Progenitor cell of endocrine pancreas (in vitro differentiated cells): ENCODE results near the gene UBE2L5. TPM values are rescaled to one million over a fixed set of nuclear protein-coding genes. Genes with fewer than 3 reads are reported as not detected.

ENCODE experiments used
- DNase-seq: peaks from one replicate; pipeline ENCODE4 v3.0.0; 2021; ENCODE audit warnings: low spot score; ENCODE audit not compliant: unreplicated experiment
- H3K27ac Mint-ChIP-seq: 2 replicates; pipeline ENCODE4 v1.8.0; 2021; ENCODE audit warnings: mild to moderate bottlenecking, moderate library complexity, mixed read lengths
- H3K27me3 Mint-ChIP-seq: 2 replicates; pipeline ENCODE4 v1.8.0; 2021; ENCODE audit warnings: mixed read lengths
- H3K36me3 Mint-ChIP-seq: 2 replicates; pipeline ENCODE4 v1.8.0; 2022; ENCODE audit warnings: mixed read lengths; ENCODE audit not compliant: insufficient read depth
- H3K4me1 Mint-ChIP-seq: 2 replicates; pipeline ENCODE4 v1.8.0; 2021; ENCODE audit warnings: low read depth, mixed read lengths
- H3K4me3 Mint-ChIP-seq: 2 replicates; pipeline ENCODE4 v1.8.0; 2021; ENCODE audit warnings: low read depth, mild to moderate bottlenecking, moderate library complexity, mixed read lengths
- H3K9me3 Mint-ChIP-seq: 2 replicates; pipeline ENCODE4 v1.8.0; 2021; ENCODE audit warnings: low read depth, mixed read lengths
- total RNA-seq: library from RNA; stranded (reverse); gene quantifications from 2 replicates; pipeline ENCODE4 v1.2.1, GENCODE V29; 2021
- TF ChIP-seq, protein P1 (sequence below): fragments of 200-600 bp; sonication (generic); IDR thresholded peaks from one replicate; pipeline ENCODE4 v1.5.0; 2021; ENCODE audit warnings: antibody characterized with exemption, mild to moderate bottlenecking; ENCODE audit not compliant: unreplicated experiment

The UBE2L5 gene
- total RNA-seq, 1 donor from 2014 or later = not detected

GRCh38 chr13:30415430-30416030 is 6.8 kb upstream of the UBE2L5 start:
- Mint-ChIP-seq H3K36me3 (no peaks in the 10 kb centered on the region), H3K27me3 (peaks cover 36% of the 10 kb centered on the region), H3K4me3 (no peak overlapping the region), H3K27ac (no peak overlapping the region), H3K9me3 (no peaks in the 10 kb centered on the region), H3K4me1 (peaks cover 2% of the 10 kb centered on the region)
- no peak for DNase-seq
- TF ChIP-seq, protein P1, sequence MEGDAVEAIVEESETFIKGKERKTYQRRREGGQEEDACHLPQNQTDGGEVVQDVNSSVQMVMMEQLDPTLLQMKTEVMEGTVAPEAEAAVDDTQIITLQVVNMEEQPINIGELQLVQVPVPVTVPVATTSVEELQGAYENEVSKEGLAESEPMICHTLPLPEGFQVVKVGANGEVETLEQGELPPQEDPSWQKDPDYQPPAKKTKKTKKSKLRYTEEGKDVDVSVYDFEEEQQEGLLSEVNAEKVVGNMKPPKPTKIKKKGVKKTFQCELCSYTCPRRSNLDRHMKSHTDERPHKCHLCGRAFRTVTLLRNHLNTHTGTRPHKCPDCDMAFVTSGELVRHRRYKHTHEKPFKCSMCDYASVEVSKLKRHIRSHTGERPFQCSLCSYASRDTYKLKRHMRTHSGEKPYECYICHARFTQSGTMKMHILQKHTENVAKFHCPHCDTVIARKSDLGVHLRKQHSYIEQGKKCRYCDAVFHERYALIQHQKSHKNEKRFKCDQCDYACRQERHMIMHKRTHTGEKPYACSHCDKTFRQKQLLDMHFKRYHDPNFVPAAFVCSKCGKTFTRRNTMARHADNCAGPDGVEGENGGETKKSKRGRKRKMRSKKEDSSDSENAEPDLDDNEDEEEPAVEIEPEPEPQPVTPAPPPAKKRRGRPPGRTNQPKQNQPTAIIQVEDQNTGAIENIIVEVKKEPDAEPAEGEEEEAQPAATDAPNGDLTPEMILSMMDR = no peak

GRCh38 chr13:30416471-30416870 is 5.8 kb upstream of the UBE2L5 start:
- TF ChIP-seq, protein P1 = no peak
- peaks cover 37% of the 10 kb centered on the region for H3K27me3 Mint-ChIP-seq
- no peak for DNase-seq
- no peaks in the 10 kb centered on the region for H3K9me3 Mint-ChIP-seq
- peaks cover 7% of the 10 kb centered on the region for H3K4me1 Mint-ChIP-seq
- H3K4me3 Mint-ChIP-seq = no peak overlapping the region
- no peak overlapping the region for H3K27ac Mint-ChIP-seq
- H3K36me3 Mint-ChIP-seq = no peaks in the 10 kb centered on the region

- peaks cover 46% of the 10 kb centered on the region for H3K27me3 Mint-ChIP-seq
- peaks cover 11% of the 10 kb centered on the region for H3K4me1 Mint-ChIP-seq
- no peak for DNase-seq
- no peaks in the 10 kb centered on the region for H3K9me3 Mint-ChIP-seq
- TF ChIP-seq, protein P1 = no peak
- H3K36me3 Mint-ChIP-seq = no peaks in the 10 kb centered on the region
- H3K27ac Mint-ChIP-seq = no peak overlapping the region
- no peak overlapping the region for H3K4me3 Mint-ChIP-seq
Observed at GRCh38 chr13:30418075-30418716, 4.1 kb upstream of the UBE2L5 start.

DNA sequence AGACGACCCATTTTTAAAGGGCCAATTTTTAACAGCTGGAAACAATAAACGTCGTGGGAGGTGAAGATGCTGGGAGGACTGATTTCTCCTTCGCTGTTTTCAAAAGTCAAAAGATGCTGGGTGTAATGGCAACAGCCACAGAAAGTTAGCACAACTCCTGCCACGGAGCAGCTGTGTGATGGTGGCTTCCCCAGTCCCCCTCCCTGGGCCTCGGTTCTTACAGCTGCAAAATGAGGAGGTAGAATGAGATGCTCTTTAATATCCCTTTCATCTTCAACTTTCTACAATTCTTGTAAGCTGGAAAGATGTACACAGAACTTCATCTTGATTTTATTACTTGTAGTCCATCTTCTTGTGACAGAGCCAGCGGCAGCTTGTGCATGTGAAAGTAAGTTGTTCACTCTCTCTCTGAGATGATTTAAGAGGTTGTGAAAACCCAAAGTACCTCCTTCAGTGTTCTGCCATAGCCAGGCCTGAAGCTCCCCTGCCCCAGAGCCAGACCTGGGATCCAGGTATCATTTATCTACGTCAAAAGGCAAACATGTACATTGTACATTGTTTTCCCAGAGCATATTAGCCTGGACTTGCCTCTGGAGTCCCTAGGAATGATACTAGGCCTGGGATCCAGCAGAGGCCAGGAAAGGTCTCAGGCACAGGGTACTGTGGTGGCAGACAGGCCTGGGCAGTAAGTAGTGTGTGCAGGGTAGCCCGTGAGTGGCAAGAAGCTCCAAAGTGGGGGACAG is 3.4 kb upstream of the UBE2L5 start:
- H3K9me3 Mint-ChIP-seq = no peaks in the 10 kb centered on the region

More for the DNA sequence above, 3.4 kb upstream of the UBE2L5 start:
- TF ChIP-seq, protein P1 = no peak
- no peak overlapping the region for H3K4me3 Mint-ChIP-seq
- peaks cover 11% of the 10 kb centered on the region for H3K4me1 Mint-ChIP-seq
- H3K27ac Mint-ChIP-seq = no peak overlapping the region
- no peak for DNase-seq
- H3K36me3 Mint-ChIP-seq = no peaks in the 10 kb centered on the region
- H3K27me3 Mint-ChIP-seq = peaks cover 53% of the 10 kb centered on the region
